GM06990 (cell line): ENCODE results near the gene DENND1A.

Experiments used
- DNase-seq: peaks from one replicate; pipeline ENCODE4 v3.0.0-alpha.2; 2011; ENCODE audit not compliant: insufficient read length; ENCODE audit errors: extremely low read depth
- H3K27me3 ChIP-seq: replicated peaks from 2 replicates; pipeline ENCODE4 v1.6.0; 2011; ENCODE audit warnings: low read length; ENCODE audit not compliant: control insufficient read depth, insufficient read depth
- H3K36me3 ChIP-seq: 2 replicates; pipeline ENCODE4 v1.5.1; 2011; ENCODE audit warnings: low read length; ENCODE audit not compliant: control insufficient read depth, insufficient read depth
- H3K4me3 ChIP-seq: replicated peaks from 2 replicates; pipeline ENCODE4 v1.5.1; 2011; ENCODE audit warnings: low read depth, mild to moderate bottlenecking, control low read depth, low read length
- TF ChIP-seq, protein P1 (sequence below): IDR thresholded peaks from 2 replicates; pipeline ENCODE4 v1.5.1; 2011; ENCODE audit warnings: low read length, control low read depth, mild to moderate bottlenecking, inconsistent platforms; ENCODE audit not compliant: insufficient read depth, poor library complexity, severe bottlenecking

Gene DENND1A

DNA sequence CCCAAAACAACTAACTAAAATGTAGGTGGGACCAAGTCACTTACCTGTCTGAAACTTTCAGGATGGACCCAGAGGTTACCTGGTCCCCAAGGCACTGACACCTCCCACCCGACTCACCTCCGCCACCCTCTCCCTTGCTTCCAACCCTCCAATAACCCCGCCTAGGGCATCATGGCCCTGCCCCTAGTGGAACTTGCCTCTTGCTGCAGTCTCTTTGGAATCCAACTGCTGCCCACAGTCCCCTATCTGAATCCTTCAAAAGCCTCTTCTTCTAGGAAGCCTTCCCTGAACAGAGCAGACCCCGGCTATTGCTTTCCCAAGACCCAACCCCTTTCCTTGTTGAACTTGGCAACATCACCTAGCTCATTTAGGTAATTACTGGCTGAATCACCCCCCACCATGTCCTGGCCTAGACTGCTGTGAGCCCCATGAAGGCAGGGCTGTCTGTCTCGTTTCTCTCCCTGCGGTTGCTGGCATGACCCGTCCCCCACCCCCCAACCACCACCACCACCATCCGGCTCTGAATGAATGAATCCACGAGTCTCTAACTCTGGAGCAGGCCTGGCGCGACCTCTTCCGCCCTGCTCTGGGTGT is 564.5 kb downstream of the DENND1A start:
- no peak for DNase-seq

DNA sequence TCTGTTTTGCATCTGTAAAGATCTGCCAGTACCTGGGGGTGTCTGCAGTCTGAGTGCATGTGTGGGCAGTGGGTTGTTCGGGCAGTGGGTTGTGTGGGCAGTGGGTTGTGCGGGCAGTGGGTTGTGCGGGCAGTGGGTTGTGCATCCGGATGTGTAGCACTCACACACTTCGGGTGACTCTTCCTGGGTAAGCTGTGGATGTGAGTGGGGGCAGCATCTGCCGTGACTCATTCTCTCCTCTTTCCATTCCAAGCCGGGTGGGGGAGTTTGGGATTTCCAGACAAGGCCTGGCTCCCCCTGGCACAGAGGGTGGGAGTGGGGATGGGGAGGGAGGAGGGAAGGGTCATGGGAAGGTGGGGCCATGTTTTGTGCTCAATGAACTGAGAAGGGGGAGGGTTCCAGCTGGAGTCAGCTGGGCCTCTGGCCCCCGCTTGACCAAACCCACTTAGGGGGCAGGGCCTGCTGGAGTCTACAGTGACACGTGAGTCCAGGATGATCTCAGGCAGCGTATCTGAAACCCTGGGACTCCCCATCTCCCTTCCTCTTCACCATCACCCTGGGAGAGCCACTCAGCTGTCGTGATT is 565.6 kb downstream of the DENND1A start:
- TF ChIP-seq, protein P1, sequence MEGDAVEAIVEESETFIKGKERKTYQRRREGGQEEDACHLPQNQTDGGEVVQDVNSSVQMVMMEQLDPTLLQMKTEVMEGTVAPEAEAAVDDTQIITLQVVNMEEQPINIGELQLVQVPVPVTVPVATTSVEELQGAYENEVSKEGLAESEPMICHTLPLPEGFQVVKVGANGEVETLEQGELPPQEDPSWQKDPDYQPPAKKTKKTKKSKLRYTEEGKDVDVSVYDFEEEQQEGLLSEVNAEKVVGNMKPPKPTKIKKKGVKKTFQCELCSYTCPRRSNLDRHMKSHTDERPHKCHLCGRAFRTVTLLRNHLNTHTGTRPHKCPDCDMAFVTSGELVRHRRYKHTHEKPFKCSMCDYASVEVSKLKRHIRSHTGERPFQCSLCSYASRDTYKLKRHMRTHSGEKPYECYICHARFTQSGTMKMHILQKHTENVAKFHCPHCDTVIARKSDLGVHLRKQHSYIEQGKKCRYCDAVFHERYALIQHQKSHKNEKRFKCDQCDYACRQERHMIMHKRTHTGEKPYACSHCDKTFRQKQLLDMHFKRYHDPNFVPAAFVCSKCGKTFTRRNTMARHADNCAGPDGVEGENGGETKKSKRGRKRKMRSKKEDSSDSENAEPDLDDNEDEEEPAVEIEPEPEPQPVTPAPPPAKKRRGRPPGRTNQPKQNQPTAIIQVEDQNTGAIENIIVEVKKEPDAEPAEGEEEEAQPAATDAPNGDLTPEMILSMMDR: no peak
- no peak for DNase-seq

More for the DNA sequence above, 564.5 kb downstream of the DENND1A start:
- TF ChIP-seq, protein P1: peak; percentile 15
- Histone ChIP-seq H3K4me3 (no peak overlapping the region), H3K36me3 (no peaks in the 10 kb centered on the region), H3K27me3 (peaks cover 1% of the 10 kb centered on the region; the same call in 1 of the 2 replicates)

DNA sequence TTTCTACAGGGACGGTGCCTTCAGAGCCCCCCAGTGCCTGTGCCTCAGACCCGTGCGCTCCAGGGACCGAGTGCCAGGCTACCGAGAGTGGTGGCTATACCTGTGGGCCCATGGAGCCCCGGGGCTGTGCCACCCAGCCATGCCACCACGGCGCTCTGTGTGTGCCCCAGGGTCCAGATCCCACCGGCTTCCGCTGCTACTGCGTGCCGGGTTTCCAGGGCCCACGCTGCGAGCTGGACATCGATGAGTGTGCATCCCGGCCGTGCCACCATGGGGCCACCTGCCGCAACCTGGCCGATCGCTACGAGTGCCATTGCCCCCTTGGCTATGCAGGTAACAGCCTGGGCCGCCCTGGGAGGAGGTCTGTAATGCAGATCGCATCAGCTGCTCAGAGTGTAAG is 567.1 kb downstream of the DENND1A start:
- Histone ChIP-seq H3K36me3 (no peaks in the 10 kb centered on the region), H3K27me3 (no peaks in the 10 kb centered on the region), H3K4me3 (no peak overlapping the region)
- TF ChIP-seq, protein P1: no peak
- no peak for DNase-seq

More for the DNA sequence above, 565.6 kb downstream of the DENND1A start:
- Histone ChIP-seq H3K36me3 (no peaks in the 10 kb centered on the region), H3K4me3 (no peak overlapping the region), H3K27me3 (no peaks in the 10 kb centered on the region)

DNA sequence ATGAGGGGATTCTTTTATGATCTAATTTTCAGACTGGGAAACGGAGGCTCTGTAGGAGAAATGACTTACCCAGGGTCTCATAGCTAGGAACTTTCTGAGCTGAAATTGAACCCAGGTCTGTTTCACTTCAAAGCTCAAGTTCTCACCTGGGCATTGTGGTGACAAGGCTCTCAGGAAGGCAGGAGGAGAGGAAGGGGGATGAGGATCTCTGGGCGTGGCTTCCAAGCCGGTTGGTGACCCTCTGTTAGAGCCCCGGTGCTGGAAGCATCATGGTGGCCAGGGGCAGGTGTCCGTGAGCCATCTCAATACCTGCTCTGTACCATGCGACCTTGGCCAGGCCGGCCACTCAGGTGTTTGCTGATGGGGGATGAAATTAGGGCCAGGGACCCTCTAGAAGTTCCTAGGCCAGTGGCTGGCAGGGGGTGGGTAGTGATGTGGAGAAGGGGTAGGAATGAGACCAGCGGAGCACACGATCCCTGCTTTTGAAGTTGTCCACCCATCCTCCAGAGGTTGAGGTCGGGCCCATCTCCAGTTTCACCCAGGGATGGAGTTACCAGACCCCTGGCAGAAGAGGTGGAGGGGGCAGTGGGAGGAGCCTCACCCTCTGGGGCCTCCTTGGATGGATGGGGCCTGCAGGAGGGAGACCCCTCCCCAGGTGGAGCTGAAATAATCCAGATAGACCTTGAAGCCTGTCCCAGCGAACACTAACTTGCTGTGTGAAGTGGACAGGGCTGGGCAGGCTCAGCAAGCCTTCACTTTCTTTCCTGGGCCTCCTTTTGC is 568.0 kb downstream of the DENND1A start:
- no peaks in the 10 kb centered on the region for H3K36me3 ChIP-seq
- H3K4me3 ChIP-seq: no peak overlapping the region
- no peaks in the 10 kb centered on the region for H3K27me3 ChIP-seq
- TF ChIP-seq, protein P1: no peak
- DNase-seq: no peak

DNA sequence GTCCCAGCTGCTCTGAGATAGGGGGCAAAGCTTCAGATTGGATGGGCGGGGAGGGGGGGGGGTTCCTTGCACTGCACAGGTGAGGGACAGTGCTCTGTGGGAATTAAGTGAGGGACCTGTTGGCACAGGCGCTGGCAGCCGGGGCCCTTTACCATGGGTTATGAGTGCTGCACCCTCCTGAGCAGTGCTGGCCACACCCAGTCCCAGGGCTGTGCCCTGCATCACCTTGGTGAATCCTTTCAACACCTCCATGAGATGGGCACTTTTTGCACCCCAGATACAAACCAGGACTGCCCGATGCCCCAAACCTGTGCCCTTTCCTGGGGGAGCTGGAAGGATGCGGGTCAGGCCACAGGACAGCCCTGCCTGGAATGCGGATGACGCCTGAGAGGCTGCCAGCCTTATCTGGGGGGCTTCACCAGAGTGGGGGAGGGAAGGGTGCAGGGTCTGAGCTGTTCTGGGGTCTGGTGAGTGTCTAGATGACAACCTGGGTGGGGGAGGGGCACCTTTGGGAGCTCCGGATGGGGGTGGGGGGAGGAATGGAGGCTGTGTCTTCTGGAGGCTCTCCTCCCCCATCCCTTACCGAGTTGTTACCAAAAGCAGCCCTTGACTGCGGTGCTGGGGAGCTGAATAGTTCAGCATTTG is 568.7 kb downstream of the DENND1A start:
- Histone ChIP-seq H3K27me3 (no peaks in the 10 kb centered on the region), H3K4me3 (no peak overlapping the region), H3K36me3 (no peaks in the 10 kb centered on the region)
- DNase-seq: no peak
- TF ChIP-seq, protein P1: no peak
